Limb (tissue), 2 donors: ENCODE measurements around the gene HAUS3.

Source experiments
- DNase-seq, 2 donors: peaks; one replicate each; pipeline ENCODE4 v3.0.0-alpha.2; 2016; ENCODE audit errors: extremely low spot score in 2 of 2

Gene HAUS3, protein sequence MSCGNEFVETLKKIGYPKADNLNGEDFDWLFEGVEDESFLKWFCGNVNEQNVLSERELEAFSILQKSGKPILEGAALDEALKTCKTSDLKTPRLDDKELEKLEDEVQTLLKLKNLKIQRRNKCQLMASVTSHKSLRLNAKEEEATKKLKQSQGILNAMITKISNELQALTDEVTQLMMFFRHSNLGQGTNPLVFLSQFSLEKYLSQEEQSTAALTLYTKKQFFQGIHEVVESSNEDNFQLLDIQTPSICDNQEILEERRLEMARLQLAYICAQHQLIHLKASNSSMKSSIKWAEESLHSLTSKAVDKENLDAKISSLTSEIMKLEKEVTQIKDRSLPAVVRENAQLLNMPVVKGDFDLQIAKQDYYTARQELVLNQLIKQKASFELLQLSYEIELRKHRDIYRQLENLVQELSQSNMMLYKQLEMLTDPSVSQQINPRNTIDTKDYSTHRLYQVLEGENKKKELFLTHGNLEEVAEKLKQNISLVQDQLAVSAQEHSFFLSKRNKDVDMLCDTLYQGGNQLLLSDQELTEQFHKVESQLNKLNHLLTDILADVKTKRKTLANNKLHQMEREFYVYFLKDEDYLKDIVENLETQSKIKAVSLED

GRCh38 chr4:2241410-2242353 lies at the start of gene HAUS3, which contains the start of gene POLN:
HAUS3 (minus strand) TSS chr4:2242121; CDS start chr4:2240946, 1,175 bp downstream.
POLN (minus strand) TSS chr4:2242121; CDS start chr4:2229231, 12,890 bp downstream.
- peak; percentile 97 to 99 for DNase-seq

- DNase-seq, result no peak
Observed at GRCh38 chr4:2290974-2291704, 49.2 kb upstream of the HAUS3 start.

- DNase-seq, result no peak
Observed at GRCh38 chr4:2290488-2290887, 48.6 kb upstream of the HAUS3 start.

- DNase-seq, result no peak
Observed at GRCh38 chr4:2289955-2290333, 48.0 kb upstream of the HAUS3 start.

DNA sequence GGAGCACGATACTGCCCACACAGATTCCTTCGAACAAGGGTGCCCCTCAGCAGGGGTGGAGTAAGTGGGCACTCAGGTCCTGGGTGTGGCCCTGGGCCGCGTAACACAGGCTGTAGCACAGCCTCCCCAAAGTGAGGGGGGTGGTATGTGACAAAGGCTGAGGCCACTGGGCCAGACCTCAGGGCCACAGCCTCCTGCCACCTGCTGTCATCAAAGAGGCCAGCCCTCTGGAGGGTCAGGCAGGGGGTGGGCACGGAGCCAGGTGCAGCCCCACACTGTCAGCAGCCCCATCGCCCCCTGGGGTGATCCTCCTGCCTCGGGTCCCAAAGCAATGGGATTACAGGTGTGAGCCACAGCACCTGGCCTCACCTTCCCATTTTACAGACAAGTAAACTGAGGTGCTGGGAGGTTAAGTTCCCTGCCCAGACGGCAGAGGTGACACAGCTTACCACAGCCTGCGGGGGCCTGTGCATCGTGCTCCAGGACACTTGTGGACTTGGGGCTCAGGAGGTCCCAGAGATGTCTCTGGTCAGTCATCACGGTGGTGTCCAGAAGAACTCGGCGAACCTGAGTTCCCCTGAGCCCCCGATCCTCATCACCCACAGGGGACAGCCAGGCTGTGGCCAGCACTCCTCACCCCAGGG lies 47.5 kb upstream of the HAUS3 start:
- DNase-seq, result no peak

DNA sequence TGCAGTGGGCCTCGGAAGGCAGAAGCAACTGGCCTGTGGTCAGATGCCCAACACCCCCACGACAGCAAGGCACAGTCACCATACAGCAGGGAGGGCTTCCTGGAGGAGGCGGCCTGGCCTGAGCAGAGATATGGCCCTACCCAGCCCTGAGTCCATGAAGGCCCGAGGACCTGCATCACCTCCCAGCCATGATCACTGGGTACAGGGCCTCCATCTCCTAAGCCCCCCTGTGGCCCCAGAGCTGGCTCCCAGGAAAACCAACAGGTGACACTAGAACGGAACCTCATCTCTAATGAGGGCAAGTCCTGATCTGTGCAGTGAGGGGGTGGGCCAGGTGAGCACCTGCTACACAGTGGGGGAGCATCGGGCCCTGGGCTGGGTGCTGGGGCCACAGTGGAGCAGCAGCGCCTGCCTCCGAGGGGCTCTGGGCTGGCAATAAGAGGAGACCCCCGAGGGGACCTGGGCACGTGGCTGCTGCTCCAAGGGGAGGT lies 46.2 kb upstream of the HAUS3 start:
- DNase-seq, result no peak

- DNase-seq, result peak in 1 of 2 donors; percentile 34
Observed at GRCh38 chr4:2287594-2287915, 45.6 kb upstream of the HAUS3 start.

GRCh38 chr4:2286904-2287593 lies 45.1 kb upstream of the HAUS3 start:
- peak in 1 of 2 donors; percentile 36 for DNase-seq

DNA sequence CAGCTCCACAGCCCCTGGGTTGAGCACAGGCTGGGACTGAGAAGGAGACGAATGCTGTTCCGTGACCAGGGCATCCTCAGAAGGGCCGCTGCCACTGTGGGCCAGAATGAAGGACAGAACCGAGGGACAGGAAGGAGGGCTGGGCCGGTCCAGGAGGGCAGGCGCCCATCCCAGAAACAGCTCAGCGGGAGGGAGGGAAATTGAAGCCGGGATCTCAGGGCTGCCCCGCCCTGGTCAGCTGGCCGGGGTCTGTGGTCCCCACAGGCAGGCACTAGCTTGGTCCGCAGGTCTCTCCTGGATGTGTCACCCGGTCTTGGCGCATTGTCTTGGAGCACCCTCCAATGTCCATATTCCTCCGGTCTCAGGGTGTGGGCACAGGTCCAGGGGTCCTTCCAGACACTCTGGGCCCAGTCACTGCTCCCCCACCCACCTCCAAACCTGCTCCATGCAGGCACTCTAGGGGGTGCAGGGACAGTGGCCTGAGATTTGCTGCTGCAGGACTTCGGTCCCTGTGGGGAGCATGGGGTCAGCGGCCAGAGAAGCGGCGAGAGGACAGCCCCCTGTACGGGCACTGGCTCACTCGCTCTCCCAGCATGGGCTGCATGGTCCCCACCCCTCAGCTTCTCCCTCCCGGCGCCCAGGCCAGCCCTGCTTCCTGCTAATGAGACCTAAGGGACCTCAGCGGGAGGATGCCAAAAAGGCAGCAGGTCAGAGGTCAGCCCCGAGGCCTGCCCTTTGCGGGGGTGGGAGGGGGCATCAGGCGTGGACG lies 43.9 kb upstream of the HAUS3 start:
- DNase-seq, result peak in 1 of 2 donors; percentile 27

DNA sequence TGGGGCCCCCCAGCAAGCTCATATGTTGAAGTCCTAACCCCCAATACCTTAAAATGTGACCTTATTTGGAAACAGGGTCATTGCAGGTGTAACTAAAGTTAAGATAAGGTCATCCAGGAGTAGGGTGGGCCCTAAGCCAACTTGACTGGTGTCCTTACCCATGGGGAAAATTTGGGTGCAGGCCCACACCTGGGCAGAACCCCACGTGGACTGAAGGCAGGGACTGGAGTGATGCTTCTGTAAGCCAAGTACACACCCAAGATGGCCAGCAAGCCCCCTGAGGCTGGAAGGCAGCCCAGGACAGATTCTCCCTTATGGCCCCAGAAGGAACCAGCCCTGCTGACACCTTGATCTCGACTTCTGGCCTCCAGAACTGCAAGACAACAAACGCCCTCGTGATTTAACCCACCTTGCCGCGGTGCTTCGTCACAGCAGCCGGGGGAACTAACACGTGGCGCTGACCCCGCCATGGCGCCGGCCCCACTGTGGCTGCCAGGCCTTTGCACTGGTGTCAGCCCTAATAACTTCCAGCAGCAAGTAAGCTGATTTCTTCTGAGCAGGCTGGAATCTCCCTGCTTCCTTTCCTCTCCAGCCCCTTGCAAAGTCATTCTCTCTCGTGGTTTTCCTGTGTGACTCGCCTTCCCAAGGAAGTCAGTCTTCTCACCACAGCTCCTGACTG lies 43.2 kb upstream of the HAUS3 start:
- no peak for DNase-seq

GRCh38 chr4:2284161-2284933 lies 42.4 kb upstream of the HAUS3 start:
- no peak for DNase-seq

GRCh38 chr4:2283199-2283711 lies 41.3 kb upstream of the HAUS3 start:
- no peak for DNase-seq

DNA sequence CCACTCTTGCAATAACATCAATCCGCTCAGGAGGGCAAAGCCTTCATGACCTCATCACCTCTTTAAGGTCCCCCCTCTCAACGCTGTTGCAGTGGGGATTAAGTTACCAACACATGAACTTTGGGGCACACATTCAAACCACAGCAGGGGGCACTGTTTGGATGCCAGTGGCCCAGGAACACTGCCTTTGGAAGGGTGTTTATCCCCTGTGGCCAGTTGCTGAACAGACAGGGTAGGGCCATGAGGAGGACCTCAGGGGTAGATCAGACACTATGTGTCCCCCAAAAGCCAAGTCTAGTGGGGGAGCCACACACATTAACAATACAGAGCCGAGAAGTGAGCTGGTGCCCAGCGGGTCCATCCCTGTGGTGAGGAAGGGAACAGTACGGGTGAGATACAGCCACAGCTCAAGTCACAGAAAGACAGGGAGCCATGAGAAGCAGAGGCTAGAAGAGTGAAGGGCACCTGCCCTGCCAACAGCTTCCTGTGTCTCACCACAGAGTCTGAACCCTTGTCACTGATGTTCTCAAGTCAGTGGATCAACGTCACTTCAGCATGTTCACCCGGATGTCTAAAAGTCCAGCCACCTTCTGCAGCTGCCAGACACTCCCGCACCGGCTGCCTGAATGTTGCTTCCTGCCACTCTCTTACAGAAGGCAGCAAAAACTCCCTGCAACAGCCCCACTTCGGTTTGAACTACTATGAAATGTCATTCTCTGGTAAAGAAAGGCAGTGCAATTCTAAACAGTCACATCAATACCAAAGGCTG lies 39.8 kb upstream of the HAUS3 start:
- DNase-seq, result no peak

DNA sequence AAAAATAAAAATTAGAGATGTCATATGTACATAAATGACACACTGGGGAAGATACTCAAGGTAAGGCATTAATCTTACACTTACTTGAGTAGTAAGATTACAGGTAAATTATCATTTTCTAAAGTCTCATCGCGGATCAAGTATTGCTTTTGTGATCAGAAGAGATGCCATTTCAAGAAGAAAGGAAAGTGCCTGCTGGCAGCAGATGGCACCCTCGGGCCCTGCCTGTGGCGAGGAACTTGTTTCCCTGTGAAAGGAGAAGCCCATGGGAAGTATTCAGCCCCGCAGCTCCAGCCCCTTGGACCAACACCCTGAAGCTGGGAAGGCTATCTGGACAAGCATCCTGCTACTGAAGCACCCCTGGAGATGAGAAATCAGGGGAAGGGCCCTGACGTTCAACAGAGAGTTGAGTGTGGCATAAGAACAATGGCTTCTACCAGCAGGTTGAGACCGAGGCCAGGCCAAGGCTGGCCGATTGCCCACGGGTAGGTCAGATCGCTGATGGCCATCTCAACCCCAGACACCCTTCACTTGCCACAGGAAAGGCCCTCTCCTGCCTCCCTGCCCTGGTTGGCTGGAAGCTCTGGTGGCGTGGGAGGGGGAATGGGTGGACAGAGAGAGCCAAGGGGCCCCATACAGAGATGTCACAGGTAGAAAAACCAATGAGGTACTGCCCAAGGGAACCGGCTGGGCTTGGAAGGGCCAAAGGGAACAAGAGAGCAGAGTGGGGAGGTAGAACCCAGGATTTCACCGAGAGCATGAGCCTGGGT lies 38.8 kb upstream of the HAUS3 start:
- no peak for DNase-seq

- no peak for DNase-seq
Observed at GRCh38 chr4:2277956-2278355, 36.0 kb upstream of the HAUS3 start.
